CD14-positive monocyte (primary cell): Measurements from ENCODE around the gene USE1. TPM values are rescaled to one million over a fixed set of nuclear protein-coding genes. Genes with fewer than 3 reads are reported as not detected.

Source experiments
- DNase-seq, 3 donors: peaks; one replicate each; pipeline ENCODE4 v3.0.0-alpha.2; 2011 to 2022
- H2AFZ ChIP-seq: 2 replicates; pipeline ENCODE4 v1.6.0; 2012; ENCODE audit warnings: mild to moderate bottlenecking, low read depth, low read length, inconsistent platforms; ENCODE audit not compliant: insufficient read depth, poor library complexity, severe bottlenecking
- H3K27ac ChIP-seq, 2 donors: 1 replicate in 1 of 2; 2 replicates in 1 of 2; pipeline ENCODE4 v1.5.1; 2012 to 2013; ENCODE audit warnings: low read length in 2 of 2, control low read depth in 1 of 2, inconsistent platforms in 1 of 2, low read depth in 1 of 2, mild to moderate bottlenecking in 1 of 2
- H3K27me3 ChIP-seq, 2 donors: one replicate each; pipeline versions ENCODE4 v1.6.0 to v1.6.1; 2011 to 2013; ENCODE audit warnings: low read length in 2 of 2; ENCODE audit not compliant: control insufficient read depth in 2 of 2, insufficient read depth in 2 of 2
- H3K36me3 ChIP-seq, 2 donors: replicated peaks in 1 of 2; 1 replicate in 1 of 2; 2 replicates in 1 of 2; pipeline versions ENCODE4 v1.5.1 to v1.6.1; 2012 to 2013; ENCODE audit warnings: low read length in 2 of 2, control low read depth in 1 of 2, inconsistent platforms in 1 of 2, mild to moderate bottlenecking in 1 of 2; ENCODE audit not compliant: insufficient read depth in 2 of 2, control insufficient read depth in 1 of 2
- H3K4me1 ChIP-seq, 2 donors: 1 replicate in 1 of 2; 2 replicates in 1 of 2; pipeline versions ENCODE4 v1.5.1 to v1.6.1; 2012 to 2013; ENCODE audit warnings: low read length in 2 of 2, control low read depth in 1 of 2, inconsistent platforms in 1 of 2, mild to moderate bottlenecking in 1 of 2, moderate library complexity in 1 of 2; ENCODE audit not compliant: insufficient read depth in 2 of 2, control insufficient read depth in 1 of 2
- H3K4me2 ChIP-seq: replicated peaks from 2 replicates; pipeline ENCODE3; 2012; ENCODE audit warnings: low read length, moderate library complexity, mild to moderate bottlenecking; ENCODE audit not compliant: poor library complexity, severe bottlenecking; ENCODE audit errors: extremely low read depth
- H3K4me3 ChIP-seq, 3 experiments: fragments of 200-600 bp in 1 of 3; sonication (generic) in 1 of 3; replicated peaks in 1 of 3; 1 replicate in 2 of 3; 2 replicates in 1 of 3; pipeline ENCODE4 v1.5.1; 2011 to 2013; ENCODE audit warnings: low read length in 3 of 3, mild to moderate bottlenecking in 3 of 3, control low read depth in 2 of 3, low read depth in 2 of 3, inconsistent platforms in 1 of 3, moderate library complexity in 1 of 3
- H3K79me2 ChIP-seq: 2 replicates; pipeline ENCODE4 v1.6.0; 2012; ENCODE audit warnings: mild to moderate bottlenecking, control low read depth, inconsistent platforms, low read length, moderate library complexity; ENCODE audit not compliant: insufficient read depth
- H3K9ac ChIP-seq: 2 replicates; pipeline ENCODE4 v1.6.0; 2017; ENCODE audit warnings: low read length, mild to moderate bottlenecking; ENCODE audit not compliant: insufficient read depth, poor library complexity, severe bottlenecking
- H3K9me3 ChIP-seq, 2 donors: replicated peaks in 1 of 2; 1 replicate in 1 of 2; 2 replicates in 1 of 2; pipeline versions ENCODE4 v1.5.1 to v1.6.1; 2012 to 2013; ENCODE audit warnings: low read length in 2 of 2, control low read depth in 1 of 2; ENCODE audit not compliant: control insufficient read depth in 1 of 2, insufficient read depth in 1 of 2
- H4K20me1 ChIP-seq: 2 replicates; pipeline ENCODE4 v1.6.0; 2012; ENCODE audit warnings: mild to moderate bottlenecking, low read length, control low read depth, moderate library complexity; ENCODE audit not compliant: insufficient read depth
- H3K27ac Mint-ChIP-seq, 7 donors: one replicate each; pipeline ENCODE4 v1.8.0; 2020; ENCODE audit warnings: mild to moderate bottlenecking in 7 of 7, mixed read lengths in 7 of 7, moderate library complexity in 6 of 7, inconsistent platforms in 2 of 7
- H3K27me3 Mint-ChIP-seq, 3 donors: one replicate each; pipeline ENCODE4 v1.8.0; 2021 to 2022; ENCODE audit warnings: low read depth in 3 of 3, mild to moderate bottlenecking in 3 of 3, mixed read lengths in 3 of 3, moderate library complexity in 3 of 3, inconsistent platforms in 1 of 3
- H3K36me3 Mint-ChIP-seq, 2 donors: one replicate each; pipeline ENCODE4 v1.8.0; 2020; ENCODE audit warnings: mixed read lengths in 2 of 2, inconsistent platforms in 1 of 2, mild to moderate bottlenecking in 1 of 2
- H3K4me1 Mint-ChIP-seq: one replicate; pipeline ENCODE4 v1.8.0; 2020; ENCODE audit warnings: mild to moderate bottlenecking, mixed read lengths
- H3K4me3 Mint-ChIP-seq, 2 donors: one replicate each; pipeline ENCODE4 v1.8.0; 2020; ENCODE audit warnings: mild to moderate bottlenecking in 2 of 2, mixed read lengths in 2 of 2, moderate library complexity in 1 of 2
- H3K9me3 Mint-ChIP-seq, 7 donors: one replicate each; pipeline ENCODE4 v1.8.0; 2020 to 2022; ENCODE audit warnings: mixed read lengths in 7 of 7, mild to moderate bottlenecking in 6 of 7, moderate library complexity in 6 of 7, inconsistent platforms in 2 of 7
- CTCF ChIP-seq: fragments of 200-600 bp; IDR thresholded peaks from one replicate; pipeline ENCODE4 v1.8.0; 2022; ENCODE audit warnings: antibody characterized with exemption, mild to moderate bottlenecking
- WGBS: methylation state at CpG from one replicate; pipeline ENCODE4 v1.1.5; 2013; ENCODE audit warnings: missing lambda C conversion rate; ENCODE audit not compliant: insufficient coverage; 5-methylcytosine and 5-hydroxymethylcytosine counted together
- intact Hi-C, 2 donors: fragments of 100-400 bp; cut with micrococcal nuclease; formaldehyde crosslinking; loops; one replicate each; pipeline versions ENCODE4 v1.15.0 to v1.15.1; 2023
- polyA plus RNA-seq, 3 donors: library from polyadenylated mRNA; depleted of rRNA in 1 of 3; unstranded in 2 of 3; stranded (reverse) in 1 of 3; fragments of 300-500 nt in 2 of 3; fragments of >200 nt in 1 of 3; fragmentation: Illumina TruSeq in 2 of 3; gene quantifications; 1 replicate in 2 of 3; 2 replicates in 1 of 3; pipeline ENCODE4 v1.2.3, GENCODE V29; 2012 to 2021

USE1 gene
- polyA plus RNA-seq, 3 donors: 26.5 to 39.8 (median 29.7) TPM

- no peak overlapping the region for H3K9ac ChIP-seq
- WGBS: 84% methylated on average over 8 of the region's 9 CpGs
- Mint-ChIP-seq H3K4me1 (no peaks in the 10 kb centered on the region), H3K4me3 (no peak overlapping the region), H3K9me3 (no peaks in the 10 kb centered on the region), H3K36me3 (peaks cover 88 to 97% of the 10 kb centered on the region in 2 donors), H3K27ac (peak overlapping the region in 3 of 7 donors; percentile 47 to 64 (median 59)), H3K27me3 (peaks cover 0 to 1% (median 0%) of the 10 kb centered on the region in 3 donors)
- peaks cover 51% of the 10 kb centered on the region for H4K20me1 ChIP-seq
- H3K9me3 ChIP-seq: no peaks in the 10 kb centered on the region
- H3K4me2 ChIP-seq: no peak overlapping the region
- peaks cover 89 to 100% of the 10 kb centered on the region in 2 donors for H3K36me3 ChIP-seq
- H3K4me1 ChIP-seq: no peaks in the 10 kb centered on the region
- H3K27me3 ChIP-seq: no peaks in the 10 kb centered on the region
- no peak for TF ChIP-seq CTCF
- no peak for DNase-seq
- intact Hi-C loops: loop anchor here in 1 of 2 donors (5.0 kb wide), 1 partner anchor 35 kb away; no protein-coding TSS in a partner anchor
- no peaks in the 10 kb centered on the region for H3K79me2 ChIP-seq
- H3K4me3 ChIP-seq: no peak overlapping the region
- peak overlapping the region in 1 of 2 donors; percentile 27 for H3K27ac ChIP-seq
- no peak overlapping the region for H2AFZ ChIP-seq
Observed at GRCh38 chr19:17202249-17202648, 12.9 kb upstream of the USE1 start.

- Mint-ChIP-seq H3K4me1 (no peaks in the 10 kb centered on the region), H3K27me3 (peaks cover 0 to 1% (median 0%) of the 10 kb centered on the region in 3 donors), H3K4me3 (no peak overlapping the region), H3K27ac (peak overlapping the region in 1 of 7 donors; percentile 66), H3K36me3 (peaks cover 85 to 95% of the 10 kb centered on the region in 2 donors), H3K9me3 (no peaks in the 10 kb centered on the region)
- no peak overlapping the region for H3K4me3 ChIP-seq
- H3K9ac ChIP-seq: no peak overlapping the region
- H3K4me1 ChIP-seq: no peaks in the 10 kb centered on the region
- no peak overlapping the region for H2AFZ ChIP-seq
- no peaks in the 10 kb centered on the region for H3K27me3 ChIP-seq
- 94% methylated on average over 17 of the region's 17 CpGs for WGBS
- no peaks in the 10 kb centered on the region for H3K9me3 ChIP-seq
- no peak for TF ChIP-seq CTCF
- H3K36me3 ChIP-seq: peaks cover 87 to 98% of the 10 kb centered on the region in 2 donors
- no peak for DNase-seq
- H3K27ac ChIP-seq: peak overlapping the region in 1 of 2 donors; percentile 27
- no peaks in the 10 kb centered on the region for H3K79me2 ChIP-seq
- no peak overlapping the region for H3K4me2 ChIP-seq
- H4K20me1 ChIP-seq: peaks cover 51% of the 10 kb centered on the region
- intact Hi-C loops: loop anchor here in 1 of 2 donors (5.0 kb wide), 1 partner anchor 35 kb away; no protein-coding TSS in a partner anchor
Observed at GRCh38 chr19:17202713-17203112, 12.4 kb upstream of the USE1 start.
